ENCODE measurements around the gene ZNF81. TPM values are rescaled to one million over a fixed set of nuclear protein-coding genes. Genes with fewer than 3 reads are reported as not detected.

Gene ZNF81
- total and polyA plus RNA-seq, 2 of the 4 experiments (the other 2 are of a cell fraction), result 2.1 to 4.5 TPM

- Histone ChIP-seq H2AFZ (replicated peaks; ENCODE audit: low read length, poor library complexity) (no peak overlapping the region), H3K4me1 (ENCODE audit: control insufficient read depth, insufficient read depth, low read length) (no peaks in the 10 kb centered on the region), H3K79me1 (ENCODE audit: low read depth in 1 of 2, low read length in 2 of 2) (no peaks in the 10 kb centered on the region), H3K4ac (ENCODE audit: low read depth, low read length) (no peak overlapping the region), H3K23ac (ENCODE audit: low read depth, low read length) (no peak overlapping the region), H3K9me1 (ENCODE audit: insufficient read depth, low read length) (no peaks in the 10 kb centered on the region), H2BK20ac (ENCODE audit: low read depth, low read length) (no peak overlapping the region), H3K27me3 (ENCODE audit: control insufficient read depth, insufficient read depth, low read length) (no peaks in the 10 kb centered on the region), H4K20me1 (ENCODE audit: insufficient read depth, low read length) (no peaks in the 10 kb centered on the region), H3K4me3 (ENCODE audit: insufficient read depth, low read depth, low read length) (no peak overlapping the region), H4K91ac (ENCODE audit: insufficient read depth, low read depth, low read length) (no peak overlapping the region), H3K36me3 (ENCODE audit: control insufficient read depth, insufficient read depth, low read length) (no peaks in the 10 kb centered on the region), H4K8ac (ENCODE audit: low read depth in 2 of 2, low read length in 2 of 2) (no peak overlapping the region), H2BK120ac (ENCODE audit: low read depth, low read length) (no peak overlapping the region), H3K18ac (ENCODE audit: low read depth, low read length) (no peak overlapping the region), H3K14ac (replicated peaks; ENCODE audit: low read depth, low read length) (no peak overlapping the region), H2AK9ac (replicated peaks; ENCODE audit: low read depth, low read length, poor library complexity) (no peak overlapping the region), H2AK5ac (ENCODE audit: low read depth, low read length) (no peak overlapping the region), H3K9ac (ENCODE audit: low read depth, low read length) (no peak overlapping the region), H4K5ac (ENCODE audit: low read depth, low read length) (no peak overlapping the region), H3K27ac (ENCODE audit: insufficient read depth, low read length) (no peak overlapping the region), H3K56ac (ENCODE audit: extremely low read depth, insufficient read depth, low read length) (no peak overlapping the region), H2BK5ac (ENCODE audit: low read depth, low read length, poor library complexity, severe bottlenecking) (no peak overlapping the region), H2BK15ac (ENCODE audit: low read depth, low read length) (no peak overlapping the region), H3K4me2 (ENCODE audit: low read depth, low read length) (no peak overlapping the region), H3K9me3 (ENCODE audit: control insufficient read depth, insufficient read depth, low read length) (no peaks in the 10 kb centered on the region)
- dilution Hi-C loops (cut with HindIII; ENCODE audit: low sequenced_read_pairs, unreplicated experiment) (no loop called here), in situ Hi-C loops (cut with MboI; ENCODE audit: low sequenced_read_pairs) (no loop called here), intact Hi-C loops (cut with micrococcal nuclease) (no loop called here)
- no CpG with 5 or more reads among the region's 5 CpGs for WGBS, 2 experiments (ENCODE audit: extremely low coverage in 2 of 2, insufficient read length in 1 of 2)
- DNase-seq, result no peak
- BruUV-seq (replicated peaks), result no TSS peak
- CTCF ChIA-PET, result no interaction called here
- no peak for ATAC-seq (ENCODE audit: low read depth)
- POLR2A ChIA-PET (ENCODE audit: unreplicated experiment), result no interaction called here
- no peak for TF ChIP-seq RFX5 (IDR thresholded peaks at IDR 0.05; ENCODE audit: low read depth, low read length)
- no peak for TF ChIP-seq BHLHE40 (IDR thresholded peaks at IDR 0.05; ENCODE audit: low read depth, low read length)
- TF ChIP-seq RCOR1 (IDR thresholded peaks at IDR 0.05; ENCODE audit: insufficient replicate concordance, low read length), result no peak
- no peak for TF ChIP-seq MAFK (IDR thresholded peaks at IDR 0.05; ENCODE audit: low read depth, low read length)
- no peak for TF ChIP-seq MXI1 (IDR thresholded peaks at IDR 0.05; ENCODE audit: borderline replicate concordance, low read depth, low read length)
- TF ChIP-seq POLR2A (IDR thresholded peaks at IDR 0.05; ENCODE audit: low read depth, low read length), result no peak
- TF ChIP-seq MAZ (IDR thresholded peaks at IDR 0.05; ENCODE audit: borderline replicate concordance, low read depth, low read length), result no peak
- TF ChIP-seq RAD21 (IDR thresholded peaks at IDR 0.05; ENCODE audit: low read length), result no peak
Measured at GRCh38 chrX:47933946-47934345, 97.2 kb downstream of the ZNF81 start.
